Keratinocyte (primary cell): ENCODE data around the gene INPP5A.

ENCODE experiments used
- CTCF ChIP-seq, 3 experiments: IDR thresholded peaks in 1 of 3; conservative IDR thresholded peaks in 1 of 3; optimal IDR thresholded peaks in 1 of 3; 2 replicates in 2 of 3; 3 replicates in 1 of 3; pipeline versions ENCODE3 to v1.5.1; 2011; ENCODE audit warnings: low read length in 3 of 3, mild to moderate bottlenecking in 3 of 3, moderate library complexity in 2 of 3, control low read depth in 1 of 3, inconsistent platforms in 1 of 3; ENCODE audit not compliant: insufficient read depth in 2 of 3; ENCODE audit errors: extremely low read depth in 1 of 3
- EZH2 ChIP-seq: IDR thresholded peaks from one replicate; pipeline ENCODE4 v1.6.1; 2012; ENCODE audit warnings: inconsistent platforms, mild to moderate bottlenecking, low read length, moderate library complexity

DNA sequence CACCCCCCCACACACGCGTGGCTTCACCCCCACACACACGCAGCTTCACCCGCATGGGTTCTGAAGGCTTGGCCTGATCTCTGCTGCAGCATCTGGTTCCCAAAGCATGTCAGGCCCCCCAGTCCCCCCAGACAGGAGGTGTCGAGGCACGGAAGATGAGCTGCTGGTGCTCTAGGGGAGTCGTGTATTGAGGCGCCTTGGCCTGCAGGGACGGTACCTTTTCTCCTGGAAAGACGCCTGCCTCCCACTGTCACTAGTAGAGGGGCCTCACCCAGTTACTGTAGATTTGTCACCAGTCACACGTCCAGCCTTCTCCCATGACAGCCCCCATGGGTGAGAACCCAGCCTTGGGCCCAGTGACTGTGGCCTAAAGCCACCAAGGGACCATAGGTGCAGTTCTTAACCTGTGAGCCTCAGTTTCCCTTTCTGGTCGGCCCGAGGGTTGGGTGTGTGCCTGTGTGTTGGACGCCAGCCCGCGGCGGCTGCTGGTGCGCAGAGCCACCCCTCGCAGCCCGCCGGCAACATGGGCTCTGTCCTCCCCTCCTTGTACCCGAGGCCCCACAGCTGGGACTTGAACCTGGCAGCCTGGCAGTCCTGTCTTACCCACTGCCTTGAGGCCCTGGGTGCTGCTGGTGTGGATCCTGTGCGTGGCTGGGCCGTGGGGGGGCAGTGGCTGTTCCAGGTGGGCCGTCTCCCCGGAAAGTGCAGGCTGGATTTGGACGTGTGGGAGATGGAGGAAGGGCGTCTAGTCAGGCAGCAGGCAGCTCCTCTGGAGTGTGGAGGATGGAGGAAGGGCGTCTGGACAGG lies 166.6 kb downstream of the INPP5A start:
- TF ChIP-seq CTCF (optimal IDR thresholded peaks at IDR 0.05 in 1 of 3, IDR thresholded peaks at IDR 0.05 in 1 of 3, conservative IDR thresholded peaks at IDR 0.05 in 1 of 3; ENCODE audit: extremely low read depth in 1 of 3, insufficient read depth in 2 of 3, low read length in 3 of 3), result no peak
- TF ChIP-seq EZH2, result no peak
